Neural progenitor cell (in vitro differentiated cells): Measurements from ENCODE around the gene NDST1. TPM values are rescaled to one million over a fixed set of nuclear protein-coding genes. Genes with fewer than 3 reads are reported as not detected.

Experiments used
- DNase-seq: peaks from one replicate; pipeline ENCODE4 v3.0.0-alpha.2; 2016; ENCODE audit warnings: low spot score
- H2AFZ ChIP-seq: fragments of 200-600 bp; sonication (generic); replicated peaks from 2 replicates; pipeline ENCODE4 v1.6.1; 2016; ENCODE audit warnings: antibody characterized with exemption
- H3F3A ChIP-seq: fragments of 200-600 bp; sonication (generic); 2 replicates; pipeline ENCODE4 v1.6.1; 2016; ENCODE audit warnings: antibody characterized with exemption, low read depth
- H3K27ac ChIP-seq: fragments of 200-600 bp; sonication (generic); 2 replicates; pipeline ENCODE4 v1.5.1; 2016; ENCODE audit warnings: mild to moderate bottlenecking
- H3K27me3 ChIP-seq: fragments of 200-600 bp; sonication (generic); 2 replicates; pipeline ENCODE4 v1.6.1; 2016; ENCODE audit warnings: mild to moderate bottlenecking, moderate library complexity
- H3K36me3 ChIP-seq: fragments of 200-600 bp; sonication (generic); 2 replicates; pipeline ENCODE4 v1.5.1; 2016
- H3K4me1 ChIP-seq: fragments of 200-600 bp; sonication (generic); 2 replicates; pipeline ENCODE4 v1.6.1; 2016; ENCODE audit warnings: mixed run types
- H3K4me2 ChIP-seq: fragments of 200-600 bp; sonication (generic); 2 replicates; pipeline ENCODE4 v1.6.1; 2016
- H3K4me3 ChIP-seq: fragments of 200-600 bp; sonication (generic); 2 replicates; pipeline ENCODE4 v1.5.1; 2016
- H3K79me2 ChIP-seq: fragments of 200-600 bp; sonication (generic); 2 replicates; pipeline ENCODE4 v1.6.1; 2016; ENCODE audit warnings: low read depth
- H3K9ac ChIP-seq: fragments of 200-600 bp; sonication (generic); 2 replicates; pipeline ENCODE4 v1.6.1; 2016
- H3K9me3 ChIP-seq: fragments of 200-600 bp; sonication (generic); 2 replicates; pipeline ENCODE4 v1.5.1; 2016; ENCODE audit warnings: low read depth
- H4K20me1 ChIP-seq: fragments of 200-600 bp; sonication (generic); 2 replicates; pipeline ENCODE4 v1.6.1; 2016; ENCODE audit warnings: low read depth
- H3K27ac Mint-ChIP-seq: 3 replicates; pipeline ENCODE4 v1.8.0; 2021; ENCODE audit warnings: mixed read lengths
- H3K27me3 Mint-ChIP-seq: 2 replicates; pipeline ENCODE4 v1.8.0; 2022; ENCODE audit warnings: low read depth, mild to moderate bottlenecking, inconsistent platforms, moderate library complexity, mixed read lengths; ENCODE audit not compliant: insufficient read depth
- H3K36me3 Mint-ChIP-seq: 3 replicates; pipeline ENCODE4 v1.8.0; 2021; ENCODE audit warnings: mixed read lengths
- H3K4me1 Mint-ChIP-seq: 3 replicates; pipeline ENCODE4 v1.8.0; 2021; ENCODE audit warnings: mixed read lengths
- H3K4me3 Mint-ChIP-seq: 3 replicates; pipeline ENCODE4 v1.8.0; 2021; ENCODE audit warnings: mild to moderate bottlenecking, moderate library complexity, mixed read lengths
- H3K9me3 Mint-ChIP-seq: 3 replicates; pipeline ENCODE4 v1.8.0; 2020; ENCODE audit warnings: mixed read lengths
- EZH2 ChIP-seq: fragments of 200-600 bp; sonication (generic); IDR thresholded peaks from 2 replicates; pipeline ENCODE4 v1.6.1; 2017; ENCODE audit warnings: antibody characterized with exemption, mild to moderate bottlenecking, moderate library complexity
- EZH2phosphoT487 ChIP-seq: fragments of 200-600 bp; sonication (generic); IDR thresholded peaks from 2 replicates; pipeline ENCODE4 v1.6.1; 2017; ENCODE audit warnings: antibody characterized with exemption
- total RNA-seq: library from RNA; depleted of rRNA; stranded (reverse); fragments of >200 nt; gene quantifications from 2 replicates; pipeline ENCODE4 v1.2.3, GENCODE V29; 2015; ENCODE audit warnings: low replicate concordance
- TF ChIP-seq, protein P1 (sequence below): fragments of 200-600 bp; sonication (generic); IDR thresholded peaks from 2 replicates; pipeline ENCODE4 v1.5.1; 2017; ENCODE audit warnings: antibody characterized with exemption, mild to moderate bottlenecking

NDST1 gene
- total RNA-seq, 1 donor from 2014 or later, result 22.9 TPM

DNA sequence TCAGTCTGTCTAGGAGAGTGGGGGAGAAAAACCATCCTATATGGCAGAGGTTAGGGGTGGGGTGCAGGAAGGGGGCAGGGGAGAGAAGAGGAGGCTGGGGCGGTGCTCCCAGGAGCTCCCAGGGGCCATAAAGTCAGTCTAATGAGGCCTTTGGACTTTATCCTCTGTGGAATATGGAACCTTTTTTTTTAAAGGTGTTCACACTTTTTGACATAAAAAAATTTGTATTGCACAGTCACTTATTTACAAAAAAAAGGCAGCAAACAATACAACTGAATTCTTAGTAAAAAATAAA is 80.6 kb downstream of the NDST1 start:
- Mint-ChIP-seq H3K36me3 (no peaks in the 10 kb centered on the region), H3K4me3 (no peak overlapping the region), H3K9me3 (no peaks in the 10 kb centered on the region), H3K27ac (no peak overlapping the region), H3K27me3 (no peaks in the 10 kb centered on the region), H3K4me1 (peaks cover 21% of the 10 kb centered on the region)
- no peak for DNase-seq
- H3K9ac ChIP-seq, result no peak overlapping the region
- H3K4me3 ChIP-seq, result no peak overlapping the region
- H3K4me1 ChIP-seq, result peaks cover 13% of the 10 kb centered on the region
- H2AFZ ChIP-seq, result no peak overlapping the region
- H3K79me2 ChIP-seq, result no peaks in the 10 kb centered on the region
- H3K27me3 ChIP-seq, result no peaks in the 10 kb centered on the region
- no peaks in the 10 kb centered on the region for H3K36me3 ChIP-seq
- no peaks in the 10 kb centered on the region for H4K20me1 ChIP-seq
- H3K27ac ChIP-seq, result no peak overlapping the region
- peaks cover 7% of the 10 kb centered on the region for H3F3A ChIP-seq
- H3K9me3 ChIP-seq, result no peaks in the 10 kb centered on the region
- TF ChIP-seq, protein P1, sequence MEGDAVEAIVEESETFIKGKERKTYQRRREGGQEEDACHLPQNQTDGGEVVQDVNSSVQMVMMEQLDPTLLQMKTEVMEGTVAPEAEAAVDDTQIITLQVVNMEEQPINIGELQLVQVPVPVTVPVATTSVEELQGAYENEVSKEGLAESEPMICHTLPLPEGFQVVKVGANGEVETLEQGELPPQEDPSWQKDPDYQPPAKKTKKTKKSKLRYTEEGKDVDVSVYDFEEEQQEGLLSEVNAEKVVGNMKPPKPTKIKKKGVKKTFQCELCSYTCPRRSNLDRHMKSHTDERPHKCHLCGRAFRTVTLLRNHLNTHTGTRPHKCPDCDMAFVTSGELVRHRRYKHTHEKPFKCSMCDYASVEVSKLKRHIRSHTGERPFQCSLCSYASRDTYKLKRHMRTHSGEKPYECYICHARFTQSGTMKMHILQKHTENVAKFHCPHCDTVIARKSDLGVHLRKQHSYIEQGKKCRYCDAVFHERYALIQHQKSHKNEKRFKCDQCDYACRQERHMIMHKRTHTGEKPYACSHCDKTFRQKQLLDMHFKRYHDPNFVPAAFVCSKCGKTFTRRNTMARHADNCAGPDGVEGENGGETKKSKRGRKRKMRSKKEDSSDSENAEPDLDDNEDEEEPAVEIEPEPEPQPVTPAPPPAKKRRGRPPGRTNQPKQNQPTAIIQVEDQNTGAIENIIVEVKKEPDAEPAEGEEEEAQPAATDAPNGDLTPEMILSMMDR, result no peak
- TF ChIP-seq EZH2, result no peak
- TF ChIP-seq EZH2phosphoT487, result no peak
- H3K4me2 ChIP-seq, result no peak overlapping the region

DNA sequence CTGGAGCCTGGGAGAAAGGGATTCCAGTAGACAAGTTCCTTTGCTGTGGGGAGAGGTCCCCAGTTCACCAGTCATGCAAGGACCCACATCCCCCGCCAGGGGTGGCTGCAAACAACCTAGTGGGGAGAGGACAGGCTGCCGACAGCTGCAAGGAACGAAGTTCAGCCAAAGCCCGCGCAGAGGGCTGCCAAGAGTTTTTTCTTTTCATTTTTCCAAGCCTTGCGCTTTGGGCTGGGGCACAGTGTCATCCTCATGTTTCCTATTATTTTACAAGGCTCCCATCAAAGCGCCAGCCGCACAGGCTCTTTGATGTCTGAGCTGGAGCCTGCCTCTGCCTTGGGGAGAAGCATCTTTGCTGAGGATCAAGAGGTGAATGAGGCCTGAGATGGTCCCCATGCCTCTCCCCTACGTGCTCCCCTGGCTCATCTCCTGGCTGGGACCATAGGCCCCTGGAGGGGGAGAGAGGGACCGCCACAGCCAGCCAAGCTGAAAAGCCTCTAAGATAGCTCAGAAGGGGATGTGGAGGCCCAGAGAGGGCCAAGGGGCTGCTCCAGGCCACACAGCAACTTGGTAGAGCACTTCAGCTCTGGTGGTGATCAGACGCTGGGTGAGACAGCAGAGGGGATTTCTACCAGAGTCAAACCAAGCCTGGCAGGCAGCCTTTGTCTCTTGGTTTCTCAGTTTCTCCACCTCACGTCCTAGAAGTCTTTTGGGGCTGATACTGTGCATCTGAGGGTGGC is 82.1 kb downstream of the NDST1 start:
- H3F3A ChIP-seq, result peaks cover 7% of the 10 kb centered on the region
- H2AFZ ChIP-seq, result peak overlapping the region; percentile 71
- Mint-ChIP-seq H3K4me1 (peaks cover 29% of the 10 kb centered on the region), H3K4me3 (no peak overlapping the region), H3K36me3 (no peaks in the 10 kb centered on the region), H3K27me3 (peaks cover 2% of the 10 kb centered on the region), H3K27ac (no peak overlapping the region), H3K9me3 (no peaks in the 10 kb centered on the region)
- no peak overlapping the region for H3K9ac ChIP-seq
- H4K20me1 ChIP-seq, result no peaks in the 10 kb centered on the region
- H3K4me2 ChIP-seq, result no peak overlapping the region
- DNase-seq, result peak; percentile 64
- no peaks in the 10 kb centered on the region for H3K27me3 ChIP-seq
- H3K9me3 ChIP-seq, result no peaks in the 10 kb centered on the region
- no peak overlapping the region for H3K27ac ChIP-seq
- H3K4me3 ChIP-seq, result no peak overlapping the region
- peaks cover 13% of the 10 kb centered on the region for H3K4me1 ChIP-seq
- TF ChIP-seq EZH2phosphoT487, result no peak
- TF ChIP-seq, protein P1, result peak; percentile 43
- no peaks in the 10 kb centered on the region for H3K79me2 ChIP-seq
- H3K36me3 ChIP-seq, result no peaks in the 10 kb centered on the region

DNA sequence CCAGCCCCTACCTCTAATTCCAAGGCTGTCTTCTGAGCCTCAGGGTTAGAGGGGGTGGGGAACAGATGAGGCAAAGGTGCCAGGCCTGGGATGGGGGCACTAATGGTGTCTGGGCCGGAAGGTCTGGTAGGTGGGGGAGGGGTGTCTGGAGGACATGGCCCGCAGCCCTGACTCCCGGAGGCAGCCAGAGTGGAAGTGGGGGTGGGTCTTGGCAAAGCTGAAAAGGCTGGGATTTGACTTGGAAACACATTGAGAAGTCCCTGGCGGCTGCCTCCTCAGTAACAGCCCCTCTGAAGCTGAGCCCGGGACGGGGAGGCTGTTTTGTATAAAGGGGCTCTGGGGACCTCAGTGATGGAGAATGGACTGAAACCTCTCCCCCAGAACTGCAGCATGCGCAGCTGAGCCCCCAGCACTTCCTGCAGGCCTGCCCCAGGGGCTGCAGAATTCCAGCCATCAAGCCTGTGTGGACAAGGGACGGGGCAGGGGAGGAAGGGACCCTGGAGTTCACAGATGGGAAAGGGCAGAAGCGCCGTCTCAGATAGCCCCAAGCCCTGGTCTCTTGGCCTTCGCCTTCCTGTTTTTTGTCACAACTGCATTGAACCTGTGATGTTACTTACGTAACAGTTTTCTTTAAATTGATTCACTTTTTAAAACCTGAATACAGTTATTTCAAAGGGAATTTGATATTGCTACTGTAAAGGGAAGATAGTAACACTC is 83.2 kb downstream of the NDST1 start:
- H3K27me3 Mint-ChIP-seq, result peaks cover 4% of the 10 kb centered on the region
- Histone ChIP-seq H3K4me1 (peaks cover 24% of the 10 kb centered on the region), H3K27ac (no peak overlapping the region), H3K9me3 (no peaks in the 10 kb centered on the region), H3K27me3 (no peaks in the 10 kb centered on the region), H3K79me2 (no peaks in the 10 kb centered on the region), H3K9ac (no peak overlapping the region), H3K4me2 (peak overlapping the region; percentile 48), H3F3A (peaks cover 7% of the 10 kb centered on the region), H2AFZ (peak overlapping the region; percentile 96), H3K4me3 (no peak overlapping the region), H3K36me3 (no peaks in the 10 kb centered on the region), H4K20me1 (no peaks in the 10 kb centered on the region)
- H3K4me3 Mint-ChIP-seq, result no peak overlapping the region
- DNase-seq, result peak; percentile 65
- H3K27ac Mint-ChIP-seq, result no peak overlapping the region
- TF ChIP-seq, protein P1, result no peak
- TF ChIP-seq EZH2phosphoT487 (no peak), EZH2 (no peak)
- H3K9me3 Mint-ChIP-seq, result no peaks in the 10 kb centered on the region
- peaks cover 37% of the 10 kb centered on the region for H3K4me1 Mint-ChIP-seq
- H3K36me3 Mint-ChIP-seq, result no peaks in the 10 kb centered on the region
